GM10266 (cell line): Measurements from ENCODE around the gene EPB41L1.

Source experiments
- DNase-seq: peaks from one replicate; pipeline ENCODE4 v3.0.0; 2012; ENCODE audit errors: extremely low spot score
- TF ChIP-seq, protein P1 (sequence below): IDR thresholded peaks from 2 replicates; pipeline ENCODE4 v1.5.1; 2012; ENCODE audit warnings: mild to moderate bottlenecking, low read depth; ENCODE audit not compliant: control insufficient read depth, insufficient read depth; ENCODE audit errors: missing control alignments

Gene EPB41L1

DNA sequence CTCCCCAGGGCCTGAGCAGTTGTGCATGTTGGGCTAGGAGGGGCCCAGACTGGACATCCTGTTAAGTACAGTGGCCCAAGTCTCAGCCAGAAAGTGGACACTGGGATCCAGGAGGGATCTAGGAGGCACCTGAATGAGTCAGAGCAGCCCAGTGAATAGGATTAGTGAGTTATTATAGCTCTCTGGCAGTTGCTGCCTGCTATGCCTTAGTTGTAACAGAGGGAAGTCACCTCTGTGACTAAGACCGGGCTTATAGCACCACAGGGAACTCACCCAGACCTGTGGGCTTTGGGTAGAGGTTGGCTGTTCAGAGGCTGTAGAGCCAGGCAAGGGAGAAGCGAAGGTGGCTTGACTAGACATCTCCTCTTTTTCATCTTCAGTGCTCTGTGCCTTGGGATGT, 42.7 kb downstream of the EPB41L1 start:
- DNase-seq, result no peak
- TF ChIP-seq, protein P1, sequence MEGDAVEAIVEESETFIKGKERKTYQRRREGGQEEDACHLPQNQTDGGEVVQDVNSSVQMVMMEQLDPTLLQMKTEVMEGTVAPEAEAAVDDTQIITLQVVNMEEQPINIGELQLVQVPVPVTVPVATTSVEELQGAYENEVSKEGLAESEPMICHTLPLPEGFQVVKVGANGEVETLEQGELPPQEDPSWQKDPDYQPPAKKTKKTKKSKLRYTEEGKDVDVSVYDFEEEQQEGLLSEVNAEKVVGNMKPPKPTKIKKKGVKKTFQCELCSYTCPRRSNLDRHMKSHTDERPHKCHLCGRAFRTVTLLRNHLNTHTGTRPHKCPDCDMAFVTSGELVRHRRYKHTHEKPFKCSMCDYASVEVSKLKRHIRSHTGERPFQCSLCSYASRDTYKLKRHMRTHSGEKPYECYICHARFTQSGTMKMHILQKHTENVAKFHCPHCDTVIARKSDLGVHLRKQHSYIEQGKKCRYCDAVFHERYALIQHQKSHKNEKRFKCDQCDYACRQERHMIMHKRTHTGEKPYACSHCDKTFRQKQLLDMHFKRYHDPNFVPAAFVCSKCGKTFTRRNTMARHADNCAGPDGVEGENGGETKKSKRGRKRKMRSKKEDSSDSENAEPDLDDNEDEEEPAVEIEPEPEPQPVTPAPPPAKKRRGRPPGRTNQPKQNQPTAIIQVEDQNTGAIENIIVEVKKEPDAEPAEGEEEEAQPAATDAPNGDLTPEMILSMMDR, result no peak

DNA sequence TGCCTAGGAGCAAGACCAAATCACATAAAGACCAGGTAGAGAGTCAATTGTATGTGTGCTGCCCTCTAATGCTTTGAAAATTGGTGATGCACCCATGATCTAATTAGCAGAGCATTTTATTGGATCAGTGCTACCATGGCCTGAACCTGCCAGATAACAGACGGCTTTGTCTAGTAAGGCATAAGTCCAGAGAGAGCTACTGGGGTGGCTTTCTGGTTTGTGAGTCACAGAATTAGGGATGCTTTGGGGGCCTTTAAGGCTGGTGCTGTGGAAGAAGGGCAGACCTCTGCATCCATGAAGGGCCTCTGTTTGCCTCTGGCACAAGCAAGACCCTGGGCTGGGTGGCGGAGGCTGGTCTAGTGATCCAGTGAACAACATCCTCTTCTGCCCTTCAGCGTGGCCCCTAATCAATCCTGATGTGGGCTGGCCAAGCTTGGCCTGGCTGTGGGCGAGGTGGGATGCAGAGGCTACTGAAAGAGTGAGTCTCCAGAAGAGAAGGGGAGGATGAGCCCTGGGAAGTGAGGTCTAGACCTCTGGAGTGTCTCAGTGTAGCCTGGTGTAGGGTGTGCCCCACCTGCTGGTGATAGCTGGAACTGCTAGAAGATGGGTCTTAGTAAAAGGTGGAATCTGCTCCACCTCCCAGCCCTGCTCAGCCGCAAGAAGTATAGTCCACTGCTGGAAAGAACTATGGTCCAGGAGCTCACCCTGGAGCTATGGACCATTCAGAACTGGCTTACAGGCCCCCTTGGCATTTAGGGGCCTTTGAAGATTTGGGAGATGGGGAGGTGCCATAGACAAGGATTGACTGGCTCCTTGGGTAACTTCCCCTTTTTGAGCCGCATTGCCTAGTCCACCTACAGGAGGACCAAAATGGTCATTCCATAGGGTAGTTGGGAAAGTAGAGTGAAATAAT, 45.1 kb downstream of the EPB41L1 start:
- peak; percentile 79 for DNase-seq

GRCh38 chr20:36200451-36200850, 45.9 kb downstream of the EPB41L1 start:
- DNase-seq, result no peak
- TF ChIP-seq, protein P1, result no peak

More for the DNA sequence above, 45.1 kb downstream of the EPB41L1 start:
- TF ChIP-seq, protein P1, result peak; percentile 92

- DNase-seq, result no peak
- TF ChIP-seq, protein P1, result no peak
These were observed 46.7 kb downstream of the EPB41L1 start for GRCh38 chr20:36201198-36201597.

GRCh38 chr20:36202891-36203338, 48.4 kb downstream of the EPB41L1 start:
- TF ChIP-seq, protein P1, result peak; percentile 100
- DNase-seq, result peak; percentile 82

DNA sequence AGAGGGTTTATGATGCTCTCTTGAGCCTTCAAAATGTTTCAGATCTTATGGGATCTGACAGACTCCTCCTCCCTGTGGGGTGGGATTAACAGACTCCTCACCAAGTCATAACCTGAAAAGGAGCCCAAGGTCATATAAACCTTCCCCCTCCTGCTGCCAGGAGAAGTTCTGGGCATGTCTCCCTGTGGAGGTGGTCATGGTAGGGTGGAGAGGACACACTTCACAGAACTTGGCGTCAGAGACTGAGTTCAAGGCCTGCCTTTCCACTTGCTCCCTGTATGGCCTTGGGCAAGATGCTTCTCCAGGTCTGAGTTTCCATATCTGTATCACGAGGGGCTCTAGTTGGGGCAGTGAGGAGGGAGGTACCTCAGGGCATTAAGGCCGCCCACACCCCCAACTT, 49.3 kb downstream of the EPB41L1 start:
- TF ChIP-seq, protein P1, result no peak
- no peak for DNase-seq

DNA sequence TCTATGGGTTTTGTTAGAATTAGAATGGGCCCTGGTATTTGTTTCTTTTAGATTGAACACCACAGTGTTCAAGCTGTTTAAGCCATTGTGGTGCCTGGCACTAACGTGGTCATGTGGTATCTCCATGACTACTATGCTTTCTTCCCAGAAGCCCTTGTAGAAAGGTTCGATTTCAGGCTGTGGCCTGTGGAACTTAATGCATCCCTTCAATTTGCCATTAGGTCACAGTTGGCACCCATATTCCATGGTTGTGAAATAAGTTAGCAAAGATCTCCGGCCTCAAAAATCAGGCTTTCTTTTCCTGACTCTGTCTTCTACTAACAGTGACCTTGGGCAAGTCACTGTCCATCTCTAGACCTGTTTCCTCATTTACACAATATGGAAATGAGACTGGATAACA, 50.5 kb downstream of the EPB41L1 start:
- TF ChIP-seq, protein P1, result no peak
- DNase-seq, result no peak
